HepG2 (cell line): Measurements from ENCODE around the gene KRT71. TPM values are rescaled to one million over a fixed set of nuclear protein-coding genes. Genes with fewer than 3 reads are reported as not detected.

Experiments used
- ATAC-seq: fragments of 200-7000 bp; cut with Tn5 transposase; 3 replicates; pipeline ENCODE4 v1.9.1; 2020; ENCODE audit warnings: mild to moderate bottlenecking, moderate library complexity
- BruUV-seq: library from RNA; stranded (reverse); fragments of 400-500 nt; replicated peaks from 2 replicates; lab custom pipeline; 2021; lab: Mats Ljungman, UMichigan
- CTCF ChIA-PET: fragments of 300-600 bp; formaldehyde crosslinking; extraction: SDS; loops from one replicate; lab custom pipeline; 2021; ENCODE audit warnings: low total read pairs, inconsistent platforms, low intra/inter-chr PET ratio; lab: Yijun Ruan, JAX
- POLR2A ChIA-PET: fragments of 350-600 bp; sonication (Branson Sonifier 250); formaldehyde crosslinking; loops from one replicate; lab custom pipeline; 2020; ENCODE audit warnings: antibody characterized with exemption, inconsistent platforms; lab: Yijun Ruan, JAX
- DNase-seq: peaks from one replicate; pipeline ENCODE4 v3.0.0-alpha.2; 2015; ENCODE audit warnings: low spot score
- FAIRE-seq: peaks from 3 replicates; lab custom pipeline; 2011; peaks lifted over from hg19 to GRCh38; lab: Jason Lieb, UNC
- H2AFZ ChIP-seq: one replicate; pipeline ENCODE4 v1.6.1; 2011; ENCODE audit warnings: low read length, inconsistent platforms
- H3K27ac ChIP-seq: fragments of 300-600 bp; 3 replicates; pipeline ENCODE4 v1.8.0; 2011; ENCODE audit warnings: mixed run types, mild to moderate bottlenecking, mixed read lengths, low read length, inconsistent platforms; ENCODE audit not compliant: insufficient read depth; ENCODE audit errors: extremely low read length
- H3K27me3 ChIP-seq, 2 experiments: fragments of 200-600 bp in 1 of 2; 2 replicates in 1 of 2; 3 replicates in 1 of 2; pipeline versions ENCODE4 v1.6.0 to v1.8.0; 2011; ENCODE audit warnings: low read length in 2 of 2, mild to moderate bottlenecking in 2 of 2, moderate library complexity in 2 of 2, inconsistent platforms in 1 of 2; ENCODE audit not compliant: insufficient read depth in 2 of 2, control insufficient read depth in 1 of 2
- H3K36me3 ChIP-seq, 2 experiments: fragments of 200-600 bp in 1 of 2; replicated peaks in 1 of 2; 2 replicates in 1 of 2; 3 replicates in 1 of 2; pipeline versions ENCODE4 v1.5.1 to v1.8.0; 2011; ENCODE audit warnings: low read length in 2 of 2, inconsistent platforms in 1 of 2; ENCODE audit not compliant: insufficient read depth in 2 of 2, control insufficient read depth in 1 of 2
- H3K4me1 ChIP-seq: 2 replicates; pipeline ENCODE4 v1.5.1; 2012; ENCODE audit warnings: low read length, inconsistent platforms; ENCODE audit not compliant: insufficient read depth
- H3K4me2 ChIP-seq: 2 replicates; pipeline ENCODE4 v1.6.0; 2011; ENCODE audit warnings: low read depth, low read length, inconsistent platforms
- H3K4me3 ChIP-seq, 3 experiments: fragments of 200-600 bp in 1 of 3; sonication (generic), shearing (Covaris generic) in 1 of 3; replicated peaks in 1 of 3; 2 replicates each; pipeline ENCODE4 v1.5.1; 2011 to 2016; ENCODE audit warnings: low read length in 3 of 3, inconsistent platforms in 2 of 3, low read depth in 2 of 3, mild to moderate bottlenecking in 2 of 3, control low read depth in 1 of 3, mixed read lengths in 1 of 3; ENCODE audit not compliant: insufficient read depth in 1 of 3
- H3K79me2 ChIP-seq: one replicate; pipeline ENCODE4 v1.6.1; 2011; ENCODE audit warnings: low read length, inconsistent platforms; ENCODE audit not compliant: insufficient read depth
- H3K9ac ChIP-seq: 2 replicates; pipeline ENCODE4 v1.6.0; 2011; ENCODE audit warnings: mild to moderate bottlenecking, low read depth, low read length, inconsistent platforms; ENCODE audit not compliant: insufficient read depth
- H3K9me3 ChIP-seq: 2 replicates; pipeline ENCODE4 v1.5.1; 2012; ENCODE audit warnings: mild to moderate bottlenecking, low read length
- H4K20me1 ChIP-seq: 2 replicates; pipeline ENCODE4 v1.6.0; 2011; ENCODE audit warnings: inconsistent platforms, mild to moderate bottlenecking, low read length, moderate library complexity; ENCODE audit not compliant: insufficient read depth
- DMAP1 ChIP-seq: IDR thresholded peaks from 2 replicates; pipeline ENCODE4 v1.6.1; 2016
- FOXM1 ChIP-seq: sonication (generic); formaldehyde crosslinking; IDR thresholded peaks from 2 replicates; pipeline ENCODE4 v1.5.0; 2020; ENCODE audit warnings: missing genetic modification reagents
- GFI1 ChIP-seq: sonication (generic); formaldehyde crosslinking; IDR thresholded peaks from 2 replicates; pipeline ENCODE4 v1.5.0; 2020; ENCODE audit warnings: missing genetic modification reagents, mild to moderate bottlenecking, borderline replicate concordance
- GTF2F1 ChIP-seq: fragments of 150-350 bp; IDR thresholded peaks from 2 replicates; pipeline ENCODE4 v1.6.1; 2014; ENCODE audit warnings: low read length
- IRF1 ChIP-seq: sonication (generic); formaldehyde crosslinking; IDR thresholded peaks from 2 replicates; pipeline ENCODE4 v1.4.0; 2020; ENCODE audit warnings: low read depth, mild to moderate bottlenecking, missing genetic modification reagents
- NKX3-1 ChIP-seq: sonication (generic); formaldehyde crosslinking; IDR thresholded peaks from 2 replicates; pipeline ENCODE4 v1.5.0; 2020; ENCODE audit warnings: missing genetic modification reagents
- RARA ChIP-seq: IDR thresholded peaks from 2 replicates; pipeline ENCODE4 v1.6.1; 2016; ENCODE audit warnings: missing genetic modification reagents, missing compliant biosample characterization
- RBM22 ChIP-seq: fragments of 200-400 bp; formaldehyde crosslinking; optimal IDR thresholded peaks from 2 replicates; pipeline ENCODE3; 2017; ENCODE audit warnings: mild to moderate bottlenecking, low read length, moderate library complexity
- RFX1 ChIP-seq: fragments of 450-650 bp; IDR thresholded peaks from 2 replicates; pipeline ENCODE4 v1.6.1; 2017
- SRSF4 ChIP-seq: fragments of 200-400 bp; formaldehyde crosslinking; IDR thresholded peaks from one replicate; pipeline ENCODE4 v1.6.1; 2018; ENCODE audit warnings: mild to moderate bottlenecking, low read depth, low read length, moderate library complexity; ENCODE audit not compliant: poor library complexity, severe bottlenecking
- ZNF224 ChIP-seq: sonication (generic); formaldehyde crosslinking; IDR thresholded peaks from 2 replicates; pipeline ENCODE4 v1.5.0; 2020; ENCODE audit warnings: mild to moderate bottlenecking, missing genetic modification reagents
- ZNF577 ChIP-seq: sonication (generic); formaldehyde crosslinking; IDR thresholded peaks from 2 replicates; pipeline ENCODE4 v1.4.0; 2020; ENCODE audit warnings: mild to moderate bottlenecking, low read depth, missing genetic modification reagents, borderline replicate concordance
- WGBS: methylation state at CpG from one replicate; pipeline ENCODE4 v1.1.6; 2017; ENCODE audit warnings: low lambda C conversion rate; 5-methylcytosine and 5-hydroxymethylcytosine counted together
- in situ Hi-C: cut with HindIII; loops from 2 replicates; pipeline ENCODE4 v1.10.0; 2017; ENCODE audit warnings: low pct_unique_long_range_greater_than_20kb; ENCODE audit not compliant: extremely low pct_ligation_motif_present
- intact Hi-C: fragments of 100-400 bp; cut with micrococcal nuclease; formaldehyde crosslinking; loops from one replicate; pipeline ENCODE4 v1.10.0; 2022; ENCODE audit not compliant: unreplicated experiment
- polyA plus RNA-seq, 8 experiments: library from polyadenylated mRNA; depleted of rRNA in 3 of 8; stranded (reverse) in 7 of 8; unstranded in 1 of 8; fragments of >200 nt; fragmentation: Illumina TruSeq in 4 of 8; extraction: Trizol in 4 of 8; gene quantifications; 2 replicates each; pipeline versions ENCODE4 v1.2.1 to v1.2.3, GENCODE V29; 2011 to 2016; ENCODE audit warnings: low read depth in 4 of 8, missing spikeins in 1 of 8, mixed read lengths in 1 of 8; ENCODE audit not compliant: insufficient read depth in 1 of 8
- total RNA-seq, 5 experiments: library from RNA; depleted of rRNA; stranded (reverse); fragments of >200 nt; fragmentation: Illumina TruSeq; extraction: Trizol; gene quantifications; 2 replicates each; pipeline ENCODE4 v1.2.3, GENCODE V29; 2016; ENCODE audit warnings: low read depth in 1 of 5
- TF ChIP-seq, protein P1 (sequence below): IDR thresholded peaks from 2 replicates; pipeline ENCODE4 v1.6.1; 2016; ENCODE audit warnings: low read depth, borderline replicate concordance
- TF ChIP-seq, protein P2 (sequence below): sonication (generic); formaldehyde crosslinking; IDR thresholded peaks from 2 replicates; pipeline ENCODE4 v1.5.0; 2020; ENCODE audit warnings: missing genetic modification reagents
- TF ChIP-seq, protein P3 (sequence below): sonication (generic); formaldehyde crosslinking; IDR thresholded peaks from 2 replicates; pipeline ENCODE4 v1.4.0; 2020; ENCODE audit warnings: missing genetic modification reagents

KRT71 gene
- total and polyA plus RNA-seq, 2 of the 13 experiments (the other 11 are each of a cell fraction or from before 2014, with no cell fraction given): not detected

GRCh38 chr12:52502877-52503276, 50.1 kb downstream of the KRT71 start:
- Histone ChIP-seq H3K27me3 (peaks cover 0 to 1% of the 10 kb centered on the region in 2 experiments; a peak in 1 of 5 replicates), H3K4me3 (no peak overlapping the region), H3K4me2 (no peak overlapping the region), H4K20me1 (no peaks in the 10 kb centered on the region), H3K4me1 (no peaks in the 10 kb centered on the region), H3K27ac (no peak overlapping the region), H3K9me3 (no peaks in the 10 kb centered on the region), H2AFZ (no peak overlapping the region), H3K36me3 (no peaks in the 10 kb centered on the region), H3K79me2 (no peaks in the 10 kb centered on the region), H3K9ac (no peak overlapping the region)
- no peak for FAIRE-seq
- no peak for DNase-seq
- no peak for TF ChIP-seq RBM22
- no peak for TF ChIP-seq ZNF577 (CRISPR knock-in tag)
- no peak for TF ChIP-seq DMAP1 (CRISPR knock-in tag)
- TF ChIP-seq GFI1 (CRISPR knock-in tag): no peak
- TF ChIP-seq, protein P1, sequence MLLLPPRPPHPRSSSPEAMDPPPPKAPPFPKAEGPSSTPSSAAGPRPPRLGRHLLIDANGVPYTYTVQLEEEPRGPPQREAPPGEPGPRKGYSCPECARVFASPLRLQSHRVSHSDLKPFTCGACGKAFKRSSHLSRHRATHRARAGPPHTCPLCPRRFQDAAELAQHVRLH (CRISPR knock-in tag): no peak
- no peak for TF ChIP-seq ZNF224 (CRISPR knock-in tag)
- no peak for ATAC-seq
- CTCF ChIA-PET: no interaction called here
- in situ Hi-C loops: no loop called here
- no TSS peak for BruUV-seq
- POLR2A ChIA-PET: no interaction called here
- intact Hi-C loops: no loop called here
- WGBS: 3% methylated on average over 1 of the region's 1 CpG

GRCh38 chr12:52501490-52501889, 51.5 kb downstream of the KRT71 start:
- intact Hi-C loops: no loop called here
- in situ Hi-C loops: no loop called here
- Histone ChIP-seq H3K36me3 (no peaks in the 10 kb centered on the region), H3K4me1 (no peaks in the 10 kb centered on the region), H3K27me3 (peaks cover 0 to 3% of the 10 kb centered on the region in 2 experiments; a peak in 1 of 5 replicates), H3K79me2 (no peaks in the 10 kb centered on the region), H3K9ac (no peak overlapping the region), H3K9me3 (no peaks in the 10 kb centered on the region), H3K27ac (no peak overlapping the region), H3K4me2 (no peak overlapping the region), H4K20me1 (no peaks in the 10 kb centered on the region), H2AFZ (no peak overlapping the region), H3K4me3 (no peak overlapping the region)
- ChIA-PET POLR2A (no interaction called here), CTCF (no interaction called here)
- DNase-seq (no peak), FAIRE-seq (no peak), ATAC-seq (no peak)
- no peak for TF ChIP-seq RFX1
- TF ChIP-seq SRSF4: no peak
- no peak for TF ChIP-seq FOXM1
- TF ChIP-seq NKX3-1 (CRISPR knock-in tag): no peak
- no peak for TF ChIP-seq GTF2F1
- TF ChIP-seq, protein P2, sequence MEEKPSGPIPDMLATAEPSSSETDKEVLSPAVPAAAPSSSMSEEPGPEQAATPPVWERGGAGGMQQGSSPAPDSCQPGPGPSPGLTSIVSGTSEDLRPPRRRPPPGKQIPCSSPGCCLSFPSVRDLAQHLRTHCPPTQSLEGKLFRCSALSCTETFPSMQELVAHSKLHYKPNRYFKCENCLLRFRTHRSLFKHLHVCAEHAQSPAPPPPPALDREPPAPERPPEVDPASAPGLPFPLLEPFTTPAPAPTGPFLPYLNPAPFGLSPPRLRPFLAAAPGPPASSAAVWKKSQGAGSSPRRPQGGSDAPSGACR (CRISPR knock-in tag): no peak
- TF ChIP-seq RARA (CRISPR knock-in tag): no peak
- no peak for TF ChIP-seq IRF1 (CRISPR knock-in tag)
- TF ChIP-seq, protein P3, sequence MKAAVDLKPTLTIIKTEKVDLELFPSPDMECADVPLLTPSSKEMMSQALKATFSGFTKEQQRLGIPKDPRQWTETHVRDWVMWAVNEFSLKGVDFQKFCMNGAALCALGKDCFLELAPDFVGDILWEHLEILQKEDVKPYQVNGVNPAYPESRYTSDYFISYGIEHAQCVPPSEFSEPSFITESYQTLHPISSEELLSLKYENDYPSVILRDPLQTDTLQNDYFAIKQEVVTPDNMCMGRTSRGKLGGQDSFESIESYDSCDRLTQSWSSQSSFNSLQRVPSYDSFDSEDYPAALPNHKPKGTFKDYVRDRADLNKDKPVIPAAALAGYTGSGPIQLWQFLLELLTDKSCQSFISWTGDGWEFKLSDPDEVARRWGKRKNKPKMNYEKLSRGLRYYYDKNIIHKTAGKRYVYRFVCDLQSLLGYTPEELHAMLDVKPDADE (CRISPR knock-in tag): no peak
- no TSS peak for BruUV-seq
- WGBS: 50% methylated on average over 7 of the region's 7 CpGs
